ENCODE measurements around the gene SPINK7.

SPINK7 gene

GRCh38 chr5:148343046-148343407 is 30.8 kb downstream of the SPINK7 start:
- no peak overlapping the region for H3K4me2 ChIP-seq
- no peaks in the 10 kb centered on the region for H3K9me3 ChIP-seq
- TF ChIP-seq Cebpa-rat (IDR thresholded peaks at IDR 0.05): no peak
- H3K27me3 ChIP-seq: no peaks in the 10 kb centered on the region
- H3K36me3 ChIP-seq: no peaks in the 10 kb centered on the region
- no peak overlapping the region for H3K27ac ChIP-seq
- H4K20me1 ChIP-seq: no peaks in the 10 kb centered on the region
- H3K4me1 ChIP-seq: no peaks in the 10 kb centered on the region
- no peak overlapping the region for H3K4me3 ChIP-seq
- H3K9ac ChIP-seq: no peak overlapping the region

DNA sequence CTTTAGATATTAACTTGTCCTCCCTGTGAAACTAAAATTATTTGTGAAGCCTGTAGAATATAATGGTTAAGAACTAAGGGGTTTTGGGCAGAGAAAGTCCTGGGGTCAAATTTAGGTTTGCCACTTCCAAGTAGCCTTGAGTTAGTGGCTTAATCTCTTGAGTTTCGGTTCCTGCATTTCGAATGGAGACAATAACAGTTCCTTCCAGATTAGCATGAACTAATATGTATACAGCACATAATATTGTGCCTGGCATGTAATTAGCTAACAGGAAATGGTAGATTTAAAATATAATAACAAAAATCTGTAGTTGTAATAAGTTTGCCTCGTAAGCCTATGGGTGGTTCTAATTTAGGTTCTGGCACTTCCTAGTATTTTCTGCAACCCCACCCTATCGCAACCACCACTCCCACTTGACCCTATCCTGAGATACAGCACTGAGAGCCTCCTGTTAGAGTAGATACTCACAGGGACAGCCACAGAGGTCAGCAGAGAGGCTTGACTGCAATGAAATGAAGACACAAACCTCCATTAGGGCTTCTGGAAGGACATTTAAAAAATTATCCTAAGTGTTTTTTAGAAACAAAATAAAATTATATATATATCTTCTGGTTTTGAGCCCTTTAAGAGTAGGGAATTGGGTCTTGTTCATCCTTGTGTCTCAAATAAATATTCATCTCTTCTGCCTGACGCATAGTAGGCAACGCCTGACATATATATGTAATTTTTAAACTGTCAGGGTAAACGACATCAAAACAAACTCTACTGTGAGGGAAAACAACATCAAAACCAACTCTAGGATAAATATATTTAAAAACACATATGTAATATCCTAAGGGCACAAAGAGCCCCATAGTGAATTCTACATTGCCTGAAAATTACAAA is 31.6 kb downstream of the SPINK7 start:
- Histone ChIP-seq H3K9ac (no peak overlapping the region), H3K4me2 (no peak overlapping the region), H3K9me3 (no peaks in the 10 kb centered on the region), H3K27me3 (no peaks in the 10 kb centered on the region), H3K27ac (no peak overlapping the region), H3K4me1 (no peaks in the 10 kb centered on the region), H3K4me3 (no peak overlapping the region), H3K36me3 (no peaks in the 10 kb centered on the region), H4K20me1 (no peaks in the 10 kb centered on the region)
- no peak for TF ChIP-seq Cebpa-rat (IDR thresholded peaks at IDR 0.05)

GRCh38 chr5:148347706-148348105 is 35.5 kb downstream of the SPINK7 start:
- Histone ChIP-seq H4K20me1 (no peaks in the 10 kb centered on the region), H3K4me1 (no peaks in the 10 kb centered on the region), H3K9ac (no peak overlapping the region), H3K9me3 (no peaks in the 10 kb centered on the region), H3K36me3 (no peaks in the 10 kb centered on the region), H3K27ac (no peak overlapping the region), H3K4me3 (no peak overlapping the region), H3K27me3 (no peaks in the 10 kb centered on the region), H3K4me2 (no peak overlapping the region)
- no peak for TF ChIP-seq Cebpa-rat (IDR thresholded peaks at IDR 0.05)

GRCh38 chr5:148352696-148353095 is 40.5 kb downstream of the SPINK7 start:
- Histone ChIP-seq H3K27ac (no peak overlapping the region), H3K9me3 (no peaks in the 10 kb centered on the region), H3K4me2 (no peak overlapping the region), H3K36me3 (no peaks in the 10 kb centered on the region), H3K9ac (no peak overlapping the region), H3K4me1 (peaks cover 13% of the 10 kb centered on the region; the same call in 1 of the 2 replicates), H3K27me3 (no peaks in the 10 kb centered on the region), H3K4me3 (no peak overlapping the region), H4K20me1 (no peaks in the 10 kb centered on the region)
- TF ChIP-seq Cebpa-rat (IDR thresholded peaks at IDR 0.05): no peak

DNA sequence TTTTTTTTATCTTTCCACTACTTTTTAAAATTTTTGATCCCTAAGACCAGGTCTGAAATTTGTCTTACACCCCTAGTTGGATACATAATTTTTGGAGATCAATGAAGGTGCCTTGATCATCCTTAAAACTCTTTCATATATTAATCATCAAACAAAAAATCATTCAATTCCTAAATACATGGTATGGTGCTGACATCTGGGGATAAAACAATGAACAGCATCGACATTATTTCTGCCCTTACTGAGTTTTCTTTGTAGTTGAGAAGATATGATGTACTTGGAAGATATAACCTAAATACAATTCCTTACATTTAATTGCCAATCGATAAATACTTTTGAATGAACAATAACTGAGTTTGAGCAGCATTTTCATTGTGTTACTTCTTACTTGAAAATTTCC is 41.4 kb downstream of the SPINK7 start:
- H3K4me3 ChIP-seq: no peak overlapping the region
- H3K9me3 ChIP-seq: no peaks in the 10 kb centered on the region
- H3K27ac ChIP-seq: no peak overlapping the region
- H3K4me2 ChIP-seq: no peak overlapping the region
- no peak for TF ChIP-seq Cebpa-rat (IDR thresholded peaks at IDR 0.05)
- H3K36me3 ChIP-seq: no peaks in the 10 kb centered on the region
- H4K20me1 ChIP-seq: no peaks in the 10 kb centered on the region
- H3K4me1 ChIP-seq: peaks cover 13% of the 10 kb centered on the region; the same call in 1 of the 2 replicates
- no peaks in the 10 kb centered on the region for H3K27me3 ChIP-seq
- no peak overlapping the region for H3K9ac ChIP-seq

GRCh38 chr5:148364343-148364742 is 52.1 kb downstream of the SPINK7 start:
- no peak for TF ChIP-seq Cebpa-rat (IDR thresholded peaks at IDR 0.05)
- no peak overlapping the region for H3K4me2 ChIP-seq
- H4K20me1 ChIP-seq: no peaks in the 10 kb centered on the region
- H3K27me3 ChIP-seq: no peaks in the 10 kb centered on the region
- no peak overlapping the region for H3K27ac ChIP-seq
- H3K4me3 ChIP-seq: no peak overlapping the region
- H3K9me3 ChIP-seq: 0 out of 2 replicates have a peak, but pooled peaks cover 5% of the 10 kb centered on the region
- H3K36me3 ChIP-seq: no peaks in the 10 kb centered on the region
- H3K4me1 ChIP-seq: no peaks in the 10 kb centered on the region
- no peak overlapping the region for H3K9ac ChIP-seq
